Measurements from ENCODE around the gene UBLCP1. TPM values are rescaled to one million over a fixed set of nuclear protein-coding genes. Genes with fewer than 3 reads are reported as not detected.

The UBLCP1 gene
- total and polyA plus RNA-seq, 2 of the 8 experiments (the other 6 are each of a cell fraction or from before 2014, with no cell fraction given), result 13.0 to 40.9 TPM

DNA sequence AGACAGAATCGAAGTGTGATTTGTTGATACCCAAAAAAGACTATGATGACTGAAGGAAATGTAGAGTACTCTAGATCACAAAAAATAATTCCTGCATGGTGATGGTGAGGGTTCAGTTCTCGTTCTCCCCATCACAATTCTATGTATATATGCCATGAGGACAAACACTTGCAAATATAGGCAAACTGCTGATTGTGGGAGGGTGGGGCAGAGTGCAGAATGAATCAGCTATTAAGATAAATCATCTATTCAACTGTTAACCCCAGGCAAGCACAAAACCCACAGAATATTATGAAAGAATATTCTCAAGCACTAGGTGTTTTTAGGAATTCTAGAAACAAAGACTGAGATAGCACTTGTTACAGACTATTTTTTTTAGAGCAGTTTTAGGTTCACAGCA, 13.9 kb upstream of the UBLCP1 start:
- H3K4ac ChIP-seq (replicated peaks; ENCODE audit: insufficient read length, low read depth, low read length), result no peak overlapping the region
- H3K4me2 ChIP-seq (ENCODE audit: insufficient read depth in 1 of 2, low read depth in 2 of 2, low read length in 2 of 2), result no peak overlapping the region
- ChIA-PET POLR2A (ENCODE audit: partially characterized antibody) (no interaction called here), CTCF (ENCODE audit: partially characterized antibody) (interaction anchor here (0.6 kb wide), 1 partner anchor 512 kb away, joined by 3 read pairs; no protein-coding TSS in a partner anchor)
- no peak for DNase-seq (ENCODE audit: low read depth in 1 of 2, low spot score in 2 of 2)
- peaks cover 0 to 1% (median 0%) of the 10 kb centered on the region in 4 experiments; a peak in 2 of 7 replicates for H3K27me3 ChIP-seq (replicated peaks in 1 of 4; ENCODE audit: control insufficient read depth in 3 of 4, extremely low read depth in 1 of 4, insufficient read depth in 3 of 4, low read length in 3 of 4)
- H4K5ac ChIP-seq (ENCODE audit: insufficient read length, low read depth, low read length), result no peak overlapping the region
- no peak overlapping the region for H2BK20ac ChIP-seq (ENCODE audit: low read length)
- H2BK15ac ChIP-seq (ENCODE audit: low read length), result no peak overlapping the region
- H3K23ac ChIP-seq (ENCODE audit: insufficient read length), result no peak overlapping the region
- H3K18ac ChIP-seq (ENCODE audit: extremely low read depth, low read length), result no peak overlapping the region
- no peak overlapping the region for H3K14ac ChIP-seq (ENCODE audit: insufficient read length)
- H3K79me2 ChIP-seq (ENCODE audit: control insufficient read depth in 1 of 2, insufficient read depth in 2 of 2, low read length in 2 of 2), result no peaks in the 10 kb centered on the region
- no peak overlapping the region for H3K4me3 ChIP-seq (ENCODE audit: extremely low read depth in 1 of 4, insufficient read depth in 2 of 4, low read depth in 3 of 4, low read length in 4 of 4)
- no peak overlapping the region for H4K91ac ChIP-seq (replicated peaks; ENCODE audit: insufficient read length, low read length)
- no peak overlapping the region for H2BK120ac ChIP-seq (replicated peaks; ENCODE audit: low read depth, low read length)
- 87% methylated on average over 2 of the region's 2 CpGs; no CpG with 5 or more reads in 1 of the 2 experiments for WGBS, 2 experiments (ENCODE audit: extremely low coverage in 1 of 2, insufficient coverage in 1 of 2, insufficient read length in 1 of 2, insufficient replicate concordance in 2 of 2, low coverage in 1 of 2, low lambda C conversion rate in 2 of 2, missing lambda C conversion rate in 1 of 2)
- no peak overlapping the region for H2AFZ ChIP-seq (ENCODE audit: low read length)
- H3K79me1 ChIP-seq (ENCODE audit: low read depth, low read length), result no peaks in the 10 kb centered on the region
- H3K23me2 ChIP-seq (ENCODE audit: low read depth, low read length), result no peaks in the 10 kb centered on the region
- no peak overlapping the region for H3K56ac ChIP-seq (replicated peaks; ENCODE audit: insufficient read length, low read depth, low read length)
- no peak overlapping the region for H2BK12ac ChIP-seq (ENCODE audit: low read depth, low read length)
- H3K27ac ChIP-seq (ENCODE audit: low read depth, low read length), result no peak overlapping the region
- no peak overlapping the region for H2BK5ac ChIP-seq (ENCODE audit: low read depth, low read length)
- H4K8ac ChIP-seq (ENCODE audit: extremely low read depth, insufficient read depth, low read length), result no peak overlapping the region
- H3K9me3 ChIP-seq (ENCODE audit: insufficient read depth in 2 of 2, low read depth in 1 of 2, low read length in 1 of 2), result no peaks in the 10 kb centered on the region
- no peaks in the 10 kb centered on the region for H3K4me1 ChIP-seq (replicated peaks in 1 of 4; ENCODE audit: control insufficient read depth in 3 of 4, insufficient read depth in 4 of 4, low read length in 3 of 4)
- H4K20me1 ChIP-seq (replicated peaks in 1 of 2; ENCODE audit: control insufficient read depth in 1 of 2, insufficient read depth in 2 of 2, low read length in 2 of 2), result no peaks in the 10 kb centered on the region
- no peak for FAIRE-seq
- TF ChIP-seq PHF8 (conservative IDR thresholded peaks at IDR 0.05; ENCODE audit: low read depth, low read length) (no peak), RNF2 (IDR thresholded peaks at IDR 0.05; ENCODE audit: borderline replicate concordance, low read depth, low read length, missing control alignments, poor library complexity, severe bottlenecking) (no peak), POLR2A (IDR thresholded peaks at IDR 0.05; ENCODE audit: control extremely low read depth in 1 of 2, low read depth in 2 of 2, low read length in 2 of 2) (no peak), HDAC6 (IDR thresholded peaks at IDR 0.05; ENCODE audit: low read depth, low read length) (no peak), SP2 (IDR thresholded peaks at IDR 0.05; ENCODE audit: low read length) (no peak), BACH1 (IDR thresholded peaks at IDR 0.05; ENCODE audit: low read length) (no peak), CTBP2 (IDR thresholded peaks at IDR 0.05; ENCODE audit: borderline replicate concordance, insufficient read depth, insufficient read length, low read length) (no peak), GTF2F1 (IDR thresholded peaks at IDR 0.05; ENCODE audit: borderline replicate concordance, low read depth, low read length) (no peak), KDM1A (IDR thresholded peaks at IDR 0.05; ENCODE audit: borderline replicate concordance, low read length) (no peak)
- TF ChIP-seq, protein P1, sequence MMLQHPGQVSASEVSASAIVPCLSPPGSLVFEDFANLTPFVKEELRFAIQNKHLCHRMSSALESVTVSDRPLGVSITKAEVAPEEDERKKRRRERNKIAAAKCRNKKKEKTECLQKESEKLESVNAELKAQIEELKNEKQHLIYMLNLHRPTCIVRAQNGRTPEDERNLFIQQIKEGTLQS (IDR thresholded peaks at IDR 0.05; ENCODE audit: insufficient read depth, low read depth, low read length), result no peak
- TF ChIP-seq, protein P2, sequence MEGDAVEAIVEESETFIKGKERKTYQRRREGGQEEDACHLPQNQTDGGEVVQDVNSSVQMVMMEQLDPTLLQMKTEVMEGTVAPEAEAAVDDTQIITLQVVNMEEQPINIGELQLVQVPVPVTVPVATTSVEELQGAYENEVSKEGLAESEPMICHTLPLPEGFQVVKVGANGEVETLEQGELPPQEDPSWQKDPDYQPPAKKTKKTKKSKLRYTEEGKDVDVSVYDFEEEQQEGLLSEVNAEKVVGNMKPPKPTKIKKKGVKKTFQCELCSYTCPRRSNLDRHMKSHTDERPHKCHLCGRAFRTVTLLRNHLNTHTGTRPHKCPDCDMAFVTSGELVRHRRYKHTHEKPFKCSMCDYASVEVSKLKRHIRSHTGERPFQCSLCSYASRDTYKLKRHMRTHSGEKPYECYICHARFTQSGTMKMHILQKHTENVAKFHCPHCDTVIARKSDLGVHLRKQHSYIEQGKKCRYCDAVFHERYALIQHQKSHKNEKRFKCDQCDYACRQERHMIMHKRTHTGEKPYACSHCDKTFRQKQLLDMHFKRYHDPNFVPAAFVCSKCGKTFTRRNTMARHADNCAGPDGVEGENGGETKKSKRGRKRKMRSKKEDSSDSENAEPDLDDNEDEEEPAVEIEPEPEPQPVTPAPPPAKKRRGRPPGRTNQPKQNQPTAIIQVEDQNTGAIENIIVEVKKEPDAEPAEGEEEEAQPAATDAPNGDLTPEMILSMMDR (IDR thresholded peaks at IDR 0.05; ENCODE audit: control extremely low read depth in 1 of 3, insufficient read depth in 1 of 3, low read depth in 1 of 3, low read length in 3 of 3), result no peak
- H3K36me3 ChIP-seq (ENCODE audit: control insufficient read depth in 2 of 4, insufficient read depth in 4 of 4, low read length in 3 of 4), result no peaks in the 10 kb centered on the region
- no peak overlapping the region for H2AK5ac ChIP-seq (ENCODE audit: low read depth, low read length)
- H3K9ac ChIP-seq (replicated peaks in 1 of 4; ENCODE audit: extremely low read depth in 1 of 4, low read depth in 3 of 4, low read length in 3 of 4), result no peak overlapping the region

Measured in H1 (cell line).